Measurements from ENCODE around the gene PPP1R12B. TPM values are rescaled to one million over a fixed set of nuclear protein-coding genes. Genes with fewer than 3 reads are reported as not detected.
"Not testable (repeated sequence)": the region's sequence is repeated elsewhere in the genome, so short reads cannot be mapped to it uniquely, and the experiment has no call there.

The PPP1R12B gene
- polyA plus RNA-seq, 3 donors from 2014 or later, result 3.8 to 8.3 (median 4.3) TPM

GRCh38 chr1:202456372-202457169 lies 108.1 kb downstream of the PPP1R12B start:
- not testable (repeated sequence) for DNase-seq; H3K27ac Mint-ChIP-seq; H3K9me3 Mint-ChIP-seq; H3K27me3 Mint-ChIP-seq (ENCODE audit: low read depth in 3 of 3); H3K4me3 Mint-ChIP-seq; H3K4me1 Mint-ChIP-seq
- peaks cover 14 to 26% (median 15%) of the 10 kb centered on the region in 3 donors for H3K36me3 Mint-ChIP-seq

- not testable (repeated sequence) for H3K27me3 Mint-ChIP-seq (ENCODE audit: low read depth in 3 of 3); H3K9me3 Mint-ChIP-seq; H3K4me1 Mint-ChIP-seq; DNase-seq; H3K27ac Mint-ChIP-seq; H3K4me3 Mint-ChIP-seq
- peaks cover 10 to 20% (median 15%) of the 10 kb centered on the region in 3 donors for H3K36me3 Mint-ChIP-seq
Observed at GRCh38 chr1:202458651-202459050, 110.2 kb downstream of the PPP1R12B start.

GRCh38 chr1:202459470-202460142 lies 111.1 kb downstream of the PPP1R12B start:
- not testable (repeated sequence) for H3K9me3 Mint-ChIP-seq; H3K4me1 Mint-ChIP-seq; H3K27ac Mint-ChIP-seq; H3K27me3 Mint-ChIP-seq (ENCODE audit: low read depth in 3 of 3); DNase-seq; H3K4me3 Mint-ChIP-seq
- H3K36me3 Mint-ChIP-seq, result peaks cover 5 to 15% (median 9%) of the 10 kb centered on the region in 3 donors

GRCh38 chr1:202460143-202460495 lies 111.6 kb downstream of the PPP1R12B start:
- peaks cover 0 to 10% (median 4%) of the 10 kb centered on the region in 3 donors for H3K36me3 Mint-ChIP-seq
- not testable (repeated sequence) for DNase-seq; H3K9me3 Mint-ChIP-seq; H3K4me1 Mint-ChIP-seq; H3K27me3 Mint-ChIP-seq (ENCODE audit: low read depth in 3 of 3); H3K4me3 Mint-ChIP-seq; H3K27ac Mint-ChIP-seq

- no peak for DNase-seq
- H3K27me3 Mint-ChIP-seq (ENCODE audit: low read depth in 3 of 3), result no peaks in the 10 kb centered on the region
- H3K4me1 Mint-ChIP-seq, result no peaks in the 10 kb centered on the region
- H3K36me3 Mint-ChIP-seq, result peaks cover 0 to 4% (median 0%) of the 10 kb centered on the region in 3 donors
- H3K9me3 Mint-ChIP-seq, result no peaks in the 10 kb centered on the region
- no peak overlapping the region for H3K4me3 Mint-ChIP-seq
- H3K27ac Mint-ChIP-seq, result peak overlapping the region in 1 of 6 donors; percentile 20
Observed at GRCh38 chr1:202462342-202463076, 114.0 kb downstream of the PPP1R12B start.

GRCh38 chr1:202464153-202464742 lies 115.7 kb downstream of the PPP1R12B start:
- H3K4me3 Mint-ChIP-seq; H3K4me1 Mint-ChIP-seq; H3K27ac Mint-ChIP-seq; H3K36me3 Mint-ChIP-seq; H3K9me3 Mint-ChIP-seq; H3K27me3 Mint-ChIP-seq (ENCODE audit: low read depth in 3 of 3): not testable (repeated sequence)
- peak; percentile 3 to 31 (median 6) for DNase-seq

- H3K9me3 Mint-ChIP-seq; H3K4me1 Mint-ChIP-seq; H3K27me3 Mint-ChIP-seq (ENCODE audit: low read depth in 3 of 3); DNase-seq; H3K27ac Mint-ChIP-seq; H3K36me3 Mint-ChIP-seq; H3K4me3 Mint-ChIP-seq: not testable (repeated sequence)
Observed at GRCh38 chr1:202465644-202466270, 117.3 kb downstream of the PPP1R12B start.

- not testable (repeated sequence) for H3K27ac Mint-ChIP-seq; DNase-seq; H3K36me3 Mint-ChIP-seq; H3K27me3 Mint-ChIP-seq (ENCODE audit: low read depth in 3 of 3); H3K9me3 Mint-ChIP-seq; H3K4me1 Mint-ChIP-seq; H3K4me3 Mint-ChIP-seq
Observed at GRCh38 chr1:202466339-202466738, 117.8 kb downstream of the PPP1R12B start.

GRCh38 chr1:202467381-202467780 lies 118.9 kb downstream of the PPP1R12B start:
- H3K4me3 Mint-ChIP-seq, H3K27ac Mint-ChIP-seq: not testable (repeated sequence)

GRCh38 chr1:202468695-202469094 lies 120.2 kb downstream of the PPP1R12B start:
- H3K36me3 Mint-ChIP-seq, result peaks cover 3 to 14% (median 4%) of the 10 kb centered on the region in 3 donors
- H3K4me3 Mint-ChIP-seq, result not testable (repeated sequence)

More at GRCh38 chr1:202467381-202467780, 118.9 kb downstream of the PPP1R12B start:
- not testable (repeated sequence) for H3K36me3 Mint-ChIP-seq; DNase-seq; H3K9me3 Mint-ChIP-seq; H3K4me1 Mint-ChIP-seq; H3K27me3 Mint-ChIP-seq (ENCODE audit: low read depth in 3 of 3)

GRCh38 chr1:202469123-202469522 lies 120.6 kb downstream of the PPP1R12B start:
- peaks cover 3 to 16% (median 4%) of the 10 kb centered on the region in 3 donors for H3K36me3 Mint-ChIP-seq
- not testable (repeated sequence) for DNase-seq; H3K9me3 Mint-ChIP-seq; H3K4me3 Mint-ChIP-seq; H3K27me3 Mint-ChIP-seq (ENCODE audit: low read depth in 3 of 3); H3K27ac Mint-ChIP-seq; H3K4me1 Mint-ChIP-seq

More at GRCh38 chr1:202468695-202469094, 120.2 kb downstream of the PPP1R12B start:
- not testable (repeated sequence) for H3K9me3 Mint-ChIP-seq; H3K4me1 Mint-ChIP-seq; DNase-seq; H3K27me3 Mint-ChIP-seq (ENCODE audit: low read depth in 3 of 3); H3K27ac Mint-ChIP-seq

- Mint-ChIP-seq H3K27ac (no peak overlapping the region), H3K4me3 (no peak overlapping the region), H3K9me3 (no peaks in the 10 kb centered on the region), H3K4me1 (no peaks in the 10 kb centered on the region), H3K27me3 (ENCODE audit: low read depth in 3 of 3) (no peaks in the 10 kb centered on the region), H3K36me3 (peaks cover 3 to 16% (median 4%) of the 10 kb centered on the region in 3 donors)
- no peak for DNase-seq
Observed at GRCh38 chr1:202471246-202471645, 122.7 kb downstream of the PPP1R12B start.

GRCh38 chr1:202472347-202473124 lies 124.0 kb downstream of the PPP1R12B start:
- not testable (repeated sequence) for H3K27ac Mint-ChIP-seq; H3K9me3 Mint-ChIP-seq; H3K4me3 Mint-ChIP-seq; DNase-seq; H3K27me3 Mint-ChIP-seq (ENCODE audit: low read depth in 3 of 3); H3K4me1 Mint-ChIP-seq
- peaks cover 3 to 16% (median 4%) of the 10 kb centered on the region in 3 donors for H3K36me3 Mint-ChIP-seq

All from immature natural killer cell (primary cell).